ENCODE results near the gene PGM5.
"Not testable (repeated sequence)": the region's sequence is repeated elsewhere in the genome, so short reads cannot be mapped to it uniquely, and the experiment has no call there.

Gene PGM5

GRCh38 chr9:68356380-68357118 lies at the start of gene PGM5:
Gene PGM5 (plus strand): TSS chr9:68356611. CDS start chr9:68357128, 517 bp downstream.
- not testable (repeated sequence) for DNase-seq

GRCh38 chr9:68307127-68307526 lies 49.3 kb upstream of the PGM5 start:
- not testable (repeated sequence) for DNase-seq

- not testable (repeated sequence) for DNase-seq
Measured at GRCh38 chr9:68307654-68308053, 48.8 kb upstream of the PGM5 start.

GRCh38 chr9:68311208-68311607 lies 45.2 kb upstream of the PGM5 start:
- DNase-seq, result not testable (repeated sequence)

GRCh38 chr9:68318209-68318608 lies 38.2 kb upstream of the PGM5 start:
- DNase-seq, result not testable (repeated sequence)

GRCh38 chr9:68323749-68324148 lies 32.7 kb upstream of the PGM5 start:
- not testable (repeated sequence) for DNase-seq

GRCh38 chr9:68324518-68324917 lies 31.9 kb upstream of the PGM5 start:
- DNase-seq, result not testable (repeated sequence)

- DNase-seq, result not testable (repeated sequence)
Measured at GRCh38 chr9:68329106-68329505, 27.3 kb upstream of the PGM5 start.

GRCh38 chr9:68330531-68331173 lies 25.8 kb upstream of the PGM5 start:
- not testable (repeated sequence) for DNase-seq

- DNase-seq, result not testable (repeated sequence)
Measured at GRCh38 chr9:68332122-68332521, 24.3 kb upstream of the PGM5 start.

- not testable (repeated sequence) for DNase-seq
Measured at GRCh38 chr9:68335935-68336334, 20.5 kb upstream of the PGM5 start.

GRCh38 chr9:68336639-68337339 lies 19.6 kb upstream of the PGM5 start:
- DNase-seq, result not testable (repeated sequence)

- not testable (repeated sequence) for DNase-seq
Measured at GRCh38 chr9:68338000-68338399, 18.4 kb upstream of the PGM5 start.

GRCh38 chr9:68342265-68343025 lies 14.0 kb upstream of the PGM5 start:
- not testable (repeated sequence) for DNase-seq

GRCh38 chr9:68343242-68343641 lies 13.2 kb upstream of the PGM5 start:
- DNase-seq, result not testable (repeated sequence)

- DNase-seq, result not testable (repeated sequence)
Measured at GRCh38 chr9:68343992-68344391, 12.4 kb upstream of the PGM5 start.

GRCh38 chr9:68351689-68352088 lies 4.7 kb upstream of the PGM5 start:
- DNase-seq, result not testable (repeated sequence)

GRCh38 chr9:68355993-68356379 lies 425 bp upstream of the PGM5 start:
- not testable (repeated sequence) for DNase-seq

GRCh38 chr9:68357119-68357714 lies 806 bp downstream of the PGM5 start:
- DNase-seq, result not testable (repeated sequence)

GRCh38 chr9:68366933-68367547 lies 10.6 kb downstream of the PGM5 start:
- DNase-seq, result not testable (repeated sequence)

GRCh38 chr9:68375789-68376188 lies 19.4 kb downstream of the PGM5 start:
- DNase-seq, result not testable (repeated sequence)

GRCh38 chr9:68377723-68378122 lies 21.3 kb downstream of the PGM5 start:
- DNase-seq, result not testable (repeated sequence)

All from erythroblast (primary cell).